Right renal cortex interstitium (tissue), 3 donors: ENCODE measurements around the gene TRIM54. TPM values are rescaled to one million over a fixed set of nuclear protein-coding genes. Genes with fewer than 3 reads are reported as not detected.
A peak's percentile ranks its signal among the peaks of the same experiment; 100 is the strongest.
"Not testable (repeated sequence)": the region's sequence is repeated elsewhere in the genome, so short reads cannot be mapped to it uniquely, and the experiment has no call there.

ENCODE experiments used
- DNase-seq, 3 donors: peaks; one replicate each; pipeline ENCODE4 v3.0.0-alpha.2; 2013; ENCODE audit warnings: low read depth in 3 of 3, low spot score in 2 of 3
- polyA plus RNA-seq, 3 donors: library from polyadenylated mRNA; unstranded; fragments of 120-200 nt; gene quantifications; one replicate each; pipeline ENCODE4 v1.2.1, GENCODE V29; 2013; ENCODE audit not compliant: insufficient read length in 3 of 3

TRIM54 gene
- polyA plus RNA-seq, 3 donors, result 3.2 to 3.9 (median 3.6) TPM

DNA sequence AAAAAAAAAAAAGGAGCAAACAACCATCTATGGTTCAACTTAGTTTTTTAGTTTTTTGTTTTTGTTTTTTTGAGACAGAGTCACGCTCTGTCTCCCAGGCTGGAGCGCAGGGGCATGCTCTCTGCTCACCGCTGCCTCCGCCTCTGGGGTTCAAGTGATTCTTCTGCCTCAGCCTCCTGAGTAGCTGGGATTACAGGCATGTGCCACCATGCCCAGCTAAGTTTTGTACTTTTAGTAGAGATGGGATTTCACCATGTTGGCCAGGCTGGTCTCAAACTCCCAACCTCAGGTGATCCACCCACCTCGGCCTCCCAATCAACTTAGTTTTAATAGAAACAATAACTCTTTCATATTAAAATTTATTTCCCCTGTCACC lies 71.1 kb downstream of the TRIM54 start:
- not testable (repeated sequence) for DNase-seq

- DNase-seq, result no peak
Observed at GRCh38 chr2:27353762-27354596, 71.8 kb downstream of the TRIM54 start.

DNA sequence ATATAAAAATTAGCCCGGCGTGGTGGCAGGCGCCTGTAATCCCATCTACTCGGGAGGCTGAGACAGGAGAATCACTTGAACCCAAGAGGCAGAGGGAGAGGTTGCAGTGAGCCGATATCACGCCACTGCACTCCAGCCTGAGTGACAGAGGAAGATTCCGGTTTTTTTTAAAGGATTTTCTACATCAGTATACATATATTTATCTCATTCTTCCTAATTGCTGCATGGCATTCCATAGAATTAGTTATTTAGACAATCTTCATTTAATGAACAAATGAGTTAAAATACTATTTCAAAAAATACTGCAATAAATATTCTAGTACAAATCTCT lies 72.3 kb downstream of the TRIM54 start:
- no peak for DNase-seq

DNA sequence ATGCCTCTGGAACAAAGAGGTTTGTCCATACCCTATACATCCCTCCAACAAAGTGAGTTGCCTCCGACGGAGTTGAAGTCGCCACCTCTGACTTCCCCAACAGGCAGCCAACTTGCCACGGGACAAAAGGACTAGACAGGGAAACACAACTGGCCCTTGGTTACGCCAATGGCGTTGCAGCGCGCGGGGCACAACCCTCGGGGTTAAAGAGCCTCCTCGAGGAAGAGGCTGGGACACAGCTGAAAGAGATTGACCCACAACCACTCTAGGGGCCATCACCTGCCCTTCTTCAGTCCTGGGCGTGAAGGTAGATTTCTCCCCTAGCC lies 73.8 kb downstream of the TRIM54 start:
- no peak for DNase-seq

DNA sequence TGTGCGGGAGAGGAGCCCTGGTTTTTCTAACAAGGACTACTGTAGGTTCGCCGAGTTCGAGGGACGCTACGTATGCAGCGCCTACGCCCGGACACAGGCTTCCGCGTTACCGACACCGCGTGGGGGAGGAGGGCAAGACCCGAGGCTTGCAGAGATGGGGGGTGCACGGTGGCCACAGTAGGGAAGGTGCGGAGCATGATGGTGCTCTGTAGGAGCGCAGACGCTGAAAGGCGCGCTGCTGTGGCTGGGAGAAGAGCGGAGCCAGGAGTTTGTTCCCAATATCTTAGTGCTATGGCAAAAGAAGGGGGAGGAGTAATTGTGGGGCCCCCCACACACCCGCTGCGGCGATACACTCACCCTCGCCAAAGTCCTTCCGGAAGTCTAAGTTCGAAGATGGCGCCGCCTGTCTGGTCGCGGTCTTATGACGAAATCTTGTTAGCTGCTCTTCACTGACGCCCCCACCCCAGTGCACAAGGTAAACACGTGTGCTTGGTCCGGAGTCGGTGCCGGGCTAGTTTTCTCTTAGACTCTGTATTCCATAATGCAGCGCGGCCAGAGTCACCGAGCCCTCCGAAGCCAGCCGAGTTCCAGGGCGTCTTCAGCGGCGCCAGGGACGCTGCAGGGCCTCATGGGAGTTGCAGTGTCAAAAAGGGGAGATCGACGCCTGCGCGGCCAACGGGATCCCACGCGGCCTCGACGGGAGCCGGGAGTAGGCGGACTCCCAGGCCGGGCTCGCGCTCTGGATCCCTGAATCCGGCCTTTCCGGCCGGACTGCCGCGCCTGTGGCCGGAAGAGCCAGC lies 74.4 kb downstream of the TRIM54 start, which contains the start of gene GTF3C2:
Gene GTF3C2, minus strand, starts transcription at position 383 of the 800 bp plus-strand sequence. CDS start 13,210 bp downstream, outside the sequence.
- DNase-seq, result peak; percentile 95 to 98 (median 98)

Other genes starting within 250 kb of the TRIM54 start
- gene TMEM214, start 249.5 kb upstream of the TRIM54 start, polyA plus RNA-seq, result 10 to 100 TPM; 51.3 to 54.4 (median 52.8) TPM
- gene AGBL5, start 230.8 kb upstream of the TRIM54 start, polyA plus RNA-seq, result 10 to 100 TPM; 60.9 to 64.2 (median 61.0) TPM
- gene OST4, start 210.8 kb upstream of the TRIM54 start, polyA plus RNA-seq, result 100 to 1,000 TPM; 229 to 284 (median 261) TPM
- gene EMILIN1, start 203.8 kb upstream of the TRIM54 start, polyA plus RNA-seq, result 10 to 100 TPM; 61.8 to 70.7 (median 70.5) TPM
- gene KHK, start 195.7 kb upstream of the TRIM54 start, polyA plus RNA-seq, result 10 to 100 TPM; 39.5 to 54.9 (median 54.8) TPM
- 1 to 10 TPM; 5.0 to 5.8 (median 5.3) TPM for gene CGREF1, start 163.3 kb upstream of the TRIM54 start, polyA plus RNA-seq
- 1 to 10 TPM in 2 of 3 donors, under 1 TPM in 1; 0.88 to 1.4 (median 1.3) TPM for gene ABHD1, start 158.6 kb upstream of the TRIM54 start, polyA plus RNA-seq
- gene PREB, start 147.8 kb upstream of the TRIM54 start, polyA plus RNA-seq, result 10 to 100 TPM; 51.5 to 55.3 (median 51.7) TPM
- not detected for gene PRR30, start 143.0 kb upstream of the TRIM54 start, polyA plus RNA-seq
- gene TCF23, start 133.4 kb upstream of the TRIM54 start, polyA plus RNA-seq, result under 1 TPM; 0.62 to 0.93 (median 0.68) TPM
- 100 to 1,000 TPM; 164 to 175 (median 169) TPM for gene ATRAID, start 70.4 kb upstream of the TRIM54 start, polyA plus RNA-seq
- gene SLC5A6, start 70.2 kb upstream of the TRIM54 start, polyA plus RNA-seq, result 10 to 100 TPM; 32.9 to 37.4 (median 36.7) TPM
- gene CAD, start 65.1 kb upstream of the TRIM54 start, polyA plus RNA-seq, result 10 to 100 TPM; 40.8 to 42.0 (median 41.9) TPM
- gene SLC30A3, start 19.4 kb upstream of the TRIM54 start, polyA plus RNA-seq, result 1 to 10 TPM; 4.4 to 6.0 (median 5.5) TPM
- gene DNAJC5G, start 7.0 kb upstream of the TRIM54 start, polyA plus RNA-seq, result under 1 TPM; 0.47 to 0.76 (median 0.58) TPM
- gene UCN, start 26.0 kb downstream of the TRIM54 start, polyA plus RNA-seq, result under 1 TPM; 0.19 to 0.59 (median 0.36) TPM
- 10 to 100 TPM; 70.9 to 85.0 (median 77.1) TPM for gene MPV17, start 40.7 kb downstream of the TRIM54 start, polyA plus RNA-seq
- gene GTF3C2, start 74.3 kb downstream of the TRIM54 start, polyA plus RNA-seq, result 10 to 100 TPM; 64.5 to 71.2 (median 67.7) TPM
- 10 to 100 TPM; 50.9 to 55.0 (median 51.2) TPM for gene EIF2B4, start 87.9 kb downstream of the TRIM54 start, polyA plus RNA-seq
- 100 to 1,000 TPM; 100 to 114 (median 106) TPM for gene SNX17, start 88.2 kb downstream of the TRIM54 start, polyA plus RNA-seq
- 10 to 100 TPM; 16.9 to 19.1 (median 16.9) TPM for gene ZNF513, start 98.3 kb downstream of the TRIM54 start, polyA plus RNA-seq
- 100 to 1,000 TPM in 2 of 3 donors, 10 to 100 TPM in 1; 95.5 to 109 (median 103) TPM for gene PPM1G, start 127.2 kb downstream of the TRIM54 start, polyA plus RNA-seq
- 100 to 1,000 TPM; 126 to 135 (median 130) TPM for gene NRBP1, start 146.2 kb downstream of the TRIM54 start, polyA plus RNA-seq
- gene KRTCAP3, start 160.0 kb downstream of the TRIM54 start, polyA plus RNA-seq, result 1 to 10 TPM; 5.6 to 8.1 (median 6.5) TPM
- gene IFT172, start 207.3 kb downstream of the TRIM54 start, polyA plus RNA-seq, result 10 to 100 TPM; 39.1 to 44.9 (median 39.8) TPM
- gene FNDC4, start 212.8 kb downstream of the TRIM54 start, polyA plus RNA-seq, result 1 to 10 TPM; 7.4 to 8.2 (median 7.6) TPM
- gene GCKR, start 214.4 kb downstream of the TRIM54 start, polyA plus RNA-seq, result not detected